Left colon (tissue), 2 donors: ENCODE measurements around the gene SPATA3. TPM values are rescaled to one million over a fixed set of nuclear protein-coding genes. Genes with fewer than 3 reads are reported as not detected.

Source experiments
- ATAC-seq: fragments of 200-7000 bp; cut with Tn5 transposase; one replicate; pipeline ENCODE4 v1.9.1; 2020; ENCODE audit warnings: mild to moderate bottlenecking, moderate library complexity
- DNase-seq, 2 donors: peaks; one replicate each; pipeline ENCODE4 v3.0.0-alpha.2; 2020
- intact Hi-C, 2 donors: fragments of 100-400 bp; cut with DNase I in 1 of 2; cut with micrococcal nuclease in 1 of 2; formaldehyde crosslinking; loops; one replicate each; pipeline versions ENCODE4 v1.11.2 to v1.14.0; 2022; cut with DNase I, micrococcal nuclease
- long read RNA-seq: library from polyadenylated mRNA; unstranded; transcript quantifications from one replicate; pipeline ENCODE4 v2.0.0, GENCODE V29; 2021
- total RNA-seq, 2 donors: library from RNA; stranded (reverse); fragmentation: NEBNext Ultra II Directional; extraction: Animal tissue kit (Norgen Biotek cat#: 25700); gene quantifications; one replicate each; pipeline ENCODE4 v1.2.1, GENCODE V29; 2021
- donor health status: DM: no; HTN: no; CAD: no.
- donor health status: DM: yes; HTN: yes; CAD: no.

The SPATA3 gene
- not detected for total RNA-seq
- long read RNA-seq: 0 reads

GRCh38 chr2:230995821-230996220, at the start of gene SPATA3:
TSS of gene SPATA3 (plus strand) at chr2:230996121. CDS start at chr2:230996234, 113 bp downstream.
- intact Hi-C loops: no loop called here
- ATAC-seq: no peak
- DNase-seq: no peak

GRCh38 chr2:230946429-230947234, 49.3 kb upstream of the SPATA3 start:
- DNase-seq (no peak), ATAC-seq (no peak)
- intact Hi-C loops: no loop called here

GRCh38 chr2:230947235-230947576, 48.7 kb upstream of the SPATA3 start:
- DNase-seq (no peak), ATAC-seq (no peak)
- intact Hi-C loops: no loop called here

- ATAC-seq (no peak), DNase-seq (no peak)
- intact Hi-C loops: no loop called here
Measured at GRCh38 chr2:230947908-230948365, 48.0 kb upstream of the SPATA3 start.

- DNase-seq (no peak), ATAC-seq (no peak)
- intact Hi-C loops: no loop called here
Measured at GRCh38 chr2:230949966-230950873, 45.7 kb upstream of the SPATA3 start.

- ATAC-seq: no peak
- intact Hi-C loops: no loop called here
- no peak for DNase-seq
Measured at GRCh38 chr2:230950874-230951339, 45.0 kb upstream of the SPATA3 start.

GRCh38 chr2:230951396-230951795, 44.5 kb upstream of the SPATA3 start:
- ATAC-seq (no peak), DNase-seq (no peak)
- intact Hi-C loops: no loop called here

- DNase-seq (no peak), ATAC-seq (no peak)
- intact Hi-C loops: no loop called here
Measured at GRCh38 chr2:230952226-230952956, 43.5 kb upstream of the SPATA3 start.

GRCh38 chr2:230953845-230954244, 42.1 kb upstream of the SPATA3 start:
- intact Hi-C loops: no loop called here
- DNase-seq: no peak
- ATAC-seq: no peak

GRCh38 chr2:230954746-230955145, 41.2 kb upstream of the SPATA3 start:
- no peak for DNase-seq
- no peak for ATAC-seq
- intact Hi-C loops: no loop called here

GRCh38 chr2:230955163-230955737, 40.7 kb upstream of the SPATA3 start:
- intact Hi-C loops: no loop called here
- ATAC-seq (no peak), DNase-seq (no peak)

GRCh38 chr2:230956827-230957755, 38.8 kb upstream of the SPATA3 start:
- intact Hi-C loops: no loop called here
- DNase-seq (peak; percentile 69 to 73), ATAC-seq (peak; percentile 76)

GRCh38 chr2:230957756-230958391, 38.0 kb upstream of the SPATA3 start:
- ATAC-seq (no peak), DNase-seq (no peak)
- intact Hi-C loops: no loop called here

GRCh38 chr2:230958820-230959756, 36.8 kb upstream of the SPATA3 start:
- intact Hi-C loops: no loop called here
- DNase-seq (no peak), ATAC-seq (peak; percentile 69)

- intact Hi-C loops: no loop called here
- no peak for DNase-seq
- ATAC-seq: peak; percentile 58
Measured at GRCh38 chr2:230960026-230960425, 35.9 kb upstream of the SPATA3 start.

- peak in 1 of 2 donors; percentile 35 for DNase-seq
- ATAC-seq: peak; percentile 76
- intact Hi-C loops: no loop called here
Measured at GRCh38 chr2:230961091-230961491, 34.8 kb upstream of the SPATA3 start.
